Vagina (tissue), 2 donors: ENCODE measurements around the gene EDARADD. TPM values are rescaled to one million over a fixed set of nuclear protein-coding genes. Genes with fewer than 3 reads are reported as not detected.

Source experiments
- DNase-seq, 2 donors: peaks; one replicate each; pipeline ENCODE4 v3.0.0-alpha.2; 2017; ENCODE audit errors: extremely low spot score in 2 of 2
- H3K27ac ChIP-seq: fragments of 200-600 bp; sonication (generic); one replicate; pipeline ENCODE4 v1.5.1; 2019
- H3K27me3 ChIP-seq: fragments of 200-600 bp; sonication (generic); one replicate; pipeline ENCODE4 v1.5.1; 2019
- H3K36me3 ChIP-seq, 2 donors: fragments of 200-600 bp; sonication (generic); one replicate each; pipeline ENCODE4 v1.5.1; 2017 to 2019
- H3K4me1 ChIP-seq: fragments of 200-600 bp; sonication (generic); one replicate; pipeline ENCODE4 v1.5.1; 2019
- H3K4me3 ChIP-seq, 2 donors: fragments of 200-600 bp; sonication (generic); 1 replicate in 1 of 2; 2 replicates in 1 of 2; pipeline ENCODE4 v1.5.1; 2016 to 2019
- H3K9me3 ChIP-seq: fragments of 200-600 bp; sonication (generic); one replicate; pipeline ENCODE4 v1.5.1; 2019
- CTCF ChIP-seq, 3 experiments: fragments of 450-650 bp in 2 of 3; fragments of 200-600 bp in 1 of 3; sonication (generic) in 1 of 3; IDR thresholded peaks; one replicate each; pipeline ENCODE4 v1.5.1; 2017 to 2019; ENCODE audit warnings: antibody characterized with exemption in 3 of 3, mild to moderate bottlenecking in 2 of 3, moderate library complexity in 2 of 3
- POLR2A ChIP-seq, 2 donors: fragments of 450-650 bp; IDR thresholded peaks; one replicate each; pipeline ENCODE4 v1.6.1; 2017; ENCODE audit warnings: antibody characterized with exemption in 2 of 2, mild to moderate bottlenecking in 2 of 2, moderate library complexity in 2 of 2
- POLR2AphosphoS5 ChIP-seq, 2 donors: sonication (generic); formaldehyde crosslinking; IDR thresholded peaks; one replicate each; pipeline ENCODE4 v1.9.0; 2017; ENCODE audit warnings: antibody characterized with exemption in 2 of 2, mild to moderate bottlenecking in 2 of 2, low read depth in 1 of 2; ENCODE audit not compliant: insufficient read depth in 1 of 2
- intact Hi-C: fragments of 100-400 bp; cut with DNase I; formaldehyde crosslinking; loops from one replicate; pipeline ENCODE4 v1.15.1; 2023
- total RNA-seq: library from RNA; depleted of rRNA; stranded (reverse); fragments of >200 nt; gene quantifications from one replicate; pipeline ENCODE4 v1.2.3, GENCODE V29; 2016

The EDARADD gene
- total RNA-seq, 1 donor from 2014 or later: 1.2 TPM

DNA sequence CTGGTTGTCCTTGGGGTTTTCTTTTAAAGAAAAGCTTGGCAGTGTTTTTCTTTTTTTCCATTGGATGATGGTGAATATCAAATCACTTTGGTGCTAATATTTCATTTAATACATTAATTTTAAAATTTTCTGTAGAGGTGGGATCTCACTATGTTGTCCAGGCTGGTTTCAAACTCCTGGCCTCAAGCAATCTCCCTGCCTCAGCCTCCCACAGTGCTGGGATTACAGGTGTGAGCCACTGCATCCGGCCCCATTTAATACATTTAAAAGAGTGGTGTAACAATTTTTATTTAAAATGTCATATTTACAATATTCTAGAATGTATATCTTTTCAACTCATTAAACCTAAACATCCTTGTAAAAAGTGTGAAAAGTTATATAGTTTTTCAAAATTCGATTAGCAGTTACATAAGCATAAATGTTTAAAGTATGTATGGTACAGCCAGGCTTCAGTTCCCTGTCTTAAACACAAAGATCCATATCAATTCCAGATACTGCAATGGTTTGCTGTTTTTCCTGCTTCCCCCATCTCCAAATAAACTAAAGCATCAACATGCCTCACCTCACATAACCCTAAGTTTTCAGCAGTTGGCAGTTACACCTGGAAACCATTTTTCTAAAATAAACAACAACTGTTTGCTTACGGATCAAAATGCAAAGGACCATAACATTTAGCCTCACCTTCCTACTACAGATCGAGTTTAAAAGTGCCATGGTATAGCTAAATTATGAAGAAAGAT is 120.8 kb downstream of the EDARADD start:
- no peak overlapping the region for H3K27ac ChIP-seq

DNA sequence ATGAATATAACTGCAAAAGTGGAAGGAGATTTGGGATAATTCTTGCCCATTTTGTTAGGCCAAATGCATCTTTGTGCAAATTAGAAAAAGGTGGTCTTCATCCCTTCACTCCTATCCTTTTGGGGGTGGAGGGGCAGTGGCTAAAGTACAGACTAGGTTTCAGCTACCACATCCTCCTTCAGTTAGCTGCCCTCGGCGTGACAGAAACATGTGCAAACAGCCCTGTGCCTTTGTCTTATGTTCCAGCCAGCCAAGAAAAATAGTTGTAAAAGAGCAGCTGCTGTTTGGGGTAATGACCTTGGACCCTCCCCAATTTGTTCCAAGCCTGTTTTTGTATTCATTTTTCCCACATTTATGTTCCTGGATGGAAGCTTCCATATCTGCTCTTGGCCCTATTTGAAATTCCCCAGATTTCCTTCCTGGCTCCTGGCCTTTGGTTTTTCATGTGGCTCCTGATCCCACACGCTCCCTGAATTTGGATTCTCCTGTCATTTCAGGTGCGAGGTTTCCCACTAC is 121.4 kb downstream of the EDARADD start:
- H3K9me3 ChIP-seq: no peaks in the 10 kb centered on the region
- TF ChIP-seq CTCF (IDR thresholded peaks at IDR 0.05) (no peak), POLR2AphosphoS5 (IDR thresholded peaks at IDR 0.05; ENCODE audit: insufficient read depth in 1 of 2, low read depth in 1 of 2) (no peak), POLR2A (IDR thresholded peaks at IDR 0.05) (no peak)
- no peak for DNase-seq
- intact Hi-C loops: no loop called here
- no peak overlapping the region for H3K27ac ChIP-seq
- H3K36me3 ChIP-seq: no peaks in the 10 kb centered on the region
- no peaks in the 10 kb centered on the region for H3K27me3 ChIP-seq
- H3K4me1 ChIP-seq: no peaks in the 10 kb centered on the region
- H3K4me3 ChIP-seq: no peak overlapping the region

More for the DNA sequence above, 120.8 kb downstream of the EDARADD start:
- intact Hi-C loops: no loop called here
- Histone ChIP-seq H3K4me3 (no peak overlapping the region), H3K27me3 (no peaks in the 10 kb centered on the region), H3K4me1 (no peaks in the 10 kb centered on the region), H3K36me3 (no peaks in the 10 kb centered on the region), H3K9me3 (no peaks in the 10 kb centered on the region)
- no peak for TF ChIP-seq POLR2A (IDR thresholded peaks at IDR 0.05)
- TF ChIP-seq POLR2AphosphoS5 (IDR thresholded peaks at IDR 0.05; ENCODE audit: insufficient read depth in 1 of 2, low read depth in 1 of 2): no peak
- TF ChIP-seq CTCF (IDR thresholded peaks at IDR 0.05): no peak
- DNase-seq: no peak

DNA sequence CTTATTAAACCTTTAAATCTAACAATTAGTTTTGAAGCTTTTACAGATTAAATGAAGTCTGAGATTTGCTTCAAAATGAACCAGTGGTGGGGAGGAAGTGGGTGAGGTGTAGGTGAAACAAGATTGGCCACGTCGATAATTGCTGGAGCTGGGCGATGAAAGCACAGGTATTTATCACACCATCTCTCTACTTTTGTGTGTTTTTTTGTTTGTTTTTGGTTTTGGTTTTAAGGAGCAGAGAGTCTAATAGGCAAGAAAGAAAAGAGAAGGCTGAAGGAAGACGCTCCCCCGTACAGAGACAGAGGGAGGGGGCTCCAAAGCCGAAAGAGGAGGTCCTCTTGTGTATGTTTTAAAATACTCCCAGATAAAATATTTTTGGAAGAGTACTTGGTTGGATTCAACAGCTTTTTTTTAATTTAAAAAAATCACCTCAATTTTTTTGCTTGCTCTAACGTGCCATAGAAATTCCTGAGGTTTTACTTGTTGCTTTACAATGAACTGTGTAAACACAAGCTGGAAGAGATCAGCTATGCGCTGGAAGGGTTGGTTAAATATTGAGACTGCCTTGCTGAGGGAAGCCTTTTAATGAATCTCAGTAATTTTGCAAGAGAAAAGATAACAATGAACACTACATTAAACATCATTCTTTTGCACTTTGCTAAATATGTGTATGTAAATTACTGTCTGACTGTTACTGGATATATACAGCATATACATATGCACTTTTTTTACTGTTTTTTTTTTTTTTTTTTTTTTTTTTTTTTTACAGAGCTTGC is 123.0 kb downstream of the EDARADD start:
- intact Hi-C loops: no loop called here
- H3K4me3 ChIP-seq: no peak overlapping the region
- no peaks in the 10 kb centered on the region for H3K4me1 ChIP-seq
- H3K36me3 ChIP-seq: no peaks in the 10 kb centered on the region
- no peak for DNase-seq
- H3K9me3 ChIP-seq: no peaks in the 10 kb centered on the region
- TF ChIP-seq CTCF (IDR thresholded peaks at IDR 0.05) (no peak), POLR2AphosphoS5 (IDR thresholded peaks at IDR 0.05; ENCODE audit: insufficient read depth in 1 of 2, low read depth in 1 of 2) (no peak), POLR2A (IDR thresholded peaks at IDR 0.05) (no peak)
- no peak overlapping the region for H3K27ac ChIP-seq
- no peaks in the 10 kb centered on the region for H3K27me3 ChIP-seq

DNA sequence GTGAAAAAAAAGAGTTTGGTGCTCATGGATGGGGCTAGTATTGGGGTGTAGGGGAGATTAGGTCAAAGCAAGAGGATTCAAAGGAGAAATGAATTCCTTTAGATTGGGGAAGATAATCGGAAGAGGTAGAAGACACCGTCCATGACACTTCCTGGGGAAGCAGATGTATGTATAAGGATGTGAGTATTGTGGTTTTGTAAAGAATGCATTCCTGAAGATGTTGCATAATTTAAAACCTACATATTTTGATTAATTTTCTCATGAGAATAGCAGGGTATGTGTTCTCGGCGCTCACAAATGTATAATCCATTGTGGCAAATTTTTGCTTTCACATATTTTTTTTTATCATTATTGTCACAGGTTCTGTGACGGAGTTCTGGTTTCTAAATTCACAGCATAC is 124.2 kb downstream of the EDARADD start:
- Histone ChIP-seq H3K27me3 (no peaks in the 10 kb centered on the region), H3K27ac (no peak overlapping the region), H3K4me3 (no peak overlapping the region), H3K36me3 (no peaks in the 10 kb centered on the region), H3K9me3 (no peaks in the 10 kb centered on the region), H3K4me1 (peaks cover 7% of the 10 kb centered on the region)
- TF ChIP-seq POLR2A (IDR thresholded peaks at IDR 0.05): no peak
- TF ChIP-seq CTCF (IDR thresholded peaks at IDR 0.05): no peak
- no peak for TF ChIP-seq POLR2AphosphoS5 (IDR thresholded peaks at IDR 0.05; ENCODE audit: insufficient read depth in 1 of 2, low read depth in 1 of 2)
- intact Hi-C loops: no loop called here
- DNase-seq: no peak
